GM18526 (cell line): Measurements from ENCODE around the gene FANCE.

Source experiments
- POLR2A ChIP-seq: IDR thresholded peaks from 3 replicates; pipeline ENCODE4 v1.6.1; 2011; ENCODE audit not compliant: insufficient read length; ENCODE audit errors: extremely low read depth

The FANCE gene

GRCh38 chr6:35474131-35474941, 22.2 kb downstream of the FANCE start:
- TF ChIP-seq POLR2A: peak; percentile 16

- no peak for TF ChIP-seq POLR2A
These were observed 22.9 kb downstream of the FANCE start for GRCh38 chr6:35474942-35475570.

GRCh38 chr6:35475573-35475972, 23.4 kb downstream of the FANCE start:
- no peak for TF ChIP-seq POLR2A

- no peak for TF ChIP-seq POLR2A
These were observed 23.9 kb downstream of the FANCE start for GRCh38 chr6:35476004-35476403.

- no peak for TF ChIP-seq POLR2A
These were observed 24.9 kb downstream of the FANCE start for GRCh38 chr6:35477028-35477427.

- no peak for TF ChIP-seq POLR2A
These were observed 25.5 kb downstream of the FANCE start for GRCh38 chr6:35477551-35478179.

- TF ChIP-seq POLR2A: no peak
These were observed 26.1 kb downstream of the FANCE start for GRCh38 chr6:35478259-35478658.

GRCh38 chr6:35480176-35480575, 28.0 kb downstream of the FANCE start:
- TF ChIP-seq POLR2A: no peak

GRCh38 chr6:35481226-35481625, 29.1 kb downstream of the FANCE start:
- TF ChIP-seq POLR2A: no peak

DNA sequence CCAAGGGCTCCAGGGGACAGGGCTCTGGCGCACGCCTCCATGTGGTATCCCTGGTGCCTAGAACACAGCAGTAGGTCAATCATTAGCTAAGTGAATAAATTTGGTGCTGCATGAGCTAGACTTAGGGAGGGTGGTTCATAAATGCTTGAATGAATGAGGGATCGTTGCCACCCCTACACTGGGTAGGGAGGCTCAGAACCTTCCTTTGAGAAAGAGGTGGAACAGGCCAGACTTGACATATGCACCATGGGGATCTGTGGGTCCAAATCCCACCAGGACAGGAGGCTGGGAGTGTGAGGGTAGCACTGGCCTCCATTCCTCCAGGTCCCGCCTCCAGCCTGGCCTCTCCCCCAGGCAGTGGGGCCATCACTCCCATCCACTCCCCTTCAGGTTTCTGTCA, 30.9 kb downstream of the FANCE start:
- no peak for TF ChIP-seq POLR2A

- TF ChIP-seq POLR2A: no peak
These were observed 31.4 kb downstream of the FANCE start for GRCh38 chr6:35483490-35483889.

DNA sequence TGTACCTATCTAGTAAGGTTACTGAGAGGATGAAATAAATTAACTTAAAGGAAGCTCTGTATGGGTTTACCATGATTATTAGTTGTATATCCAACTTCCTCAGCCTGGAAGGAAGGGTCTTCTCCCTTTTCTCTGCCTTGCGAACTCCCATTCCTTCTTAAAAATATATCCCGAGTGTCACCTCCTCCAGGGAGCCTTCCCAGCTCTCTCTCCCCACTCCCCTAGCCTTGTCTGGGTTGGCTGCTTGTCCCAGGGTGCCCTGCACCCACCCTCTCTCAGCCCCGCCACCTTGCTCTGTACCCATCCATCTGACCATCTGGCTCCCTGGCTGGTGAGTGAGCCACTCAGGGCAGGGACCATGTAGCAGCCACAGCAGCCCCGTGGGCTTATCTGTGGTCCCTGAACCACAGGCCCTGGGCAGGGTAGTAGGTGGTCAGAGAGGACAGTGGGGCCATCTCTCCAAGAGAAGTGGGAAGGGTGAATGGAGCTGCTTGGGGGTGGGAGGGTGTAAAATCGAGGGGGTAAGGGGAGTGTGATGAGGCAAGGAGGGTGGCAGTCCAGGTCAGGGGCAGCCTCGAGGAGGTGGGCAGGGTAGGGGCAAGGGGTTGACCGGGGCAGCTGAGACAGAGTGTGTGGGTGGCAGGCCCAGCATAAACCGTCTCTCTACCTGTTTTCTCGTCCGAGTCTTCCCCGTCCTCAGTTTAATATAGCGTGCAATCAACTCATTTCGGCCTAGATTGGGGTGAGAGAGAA, 31.9 kb downstream of the FANCE start:
- TF ChIP-seq POLR2A: no peak

- no peak for TF ChIP-seq POLR2A
These were observed 32.8 kb downstream of the FANCE start for GRCh38 chr6:35484921-35485392.

- no peak for TF ChIP-seq POLR2A
These were observed 33.3 kb downstream of the FANCE start for GRCh38 chr6:35485402-35485877.
